ENCODE results near the gene DDC. TPM values are rescaled to one million over a fixed set of nuclear protein-coding genes. Genes with fewer than 3 reads are reported as not detected.

Gene DDC
- not detected for total RNA-seq

GRCh38 chr7:50564640-50565558, at the start of gene DDC:
Gene DDC, minus strand, starts transcription at chr7:50565405. Its CDS starts 21,320 bp downstream, at chr7:50544085.
- DNase-seq, result no peak

- no peak for DNase-seq
These were observed 48.3 kb upstream of the DDC start for GRCh38 chr7:50613473-50613872.

GRCh38 chr7:50612704-50613103, 47.5 kb upstream of the DDC start:
- no peak for DNase-seq

- no peak for DNase-seq
These were observed 45.5 kb upstream of the DDC start for GRCh38 chr7:50610521-50611277.

- no peak for DNase-seq
These were observed 43.1 kb upstream of the DDC start for GRCh38 chr7:50608196-50608906.

GRCh38 chr7:50607524-50608125, 42.4 kb upstream of the DDC start:
- no peak for DNase-seq

GRCh38 chr7:50605059-50605458, 39.9 kb upstream of the DDC start:
- no peak for DNase-seq

- DNase-seq, result no peak
These were observed 38.1 kb upstream of the DDC start for GRCh38 chr7:50603287-50603686.

GRCh38 chr7:50599385-50599784, 34.2 kb upstream of the DDC start:
- DNase-seq, result no peak

GRCh38 chr7:50598460-50599343, 33.5 kb upstream of the DDC start:
- no peak for DNase-seq

GRCh38 chr7:50596484-50596883, 31.3 kb upstream of the DDC start:
- no peak for DNase-seq

- no peak for DNase-seq
These were observed 30.4 kb upstream of the DDC start for GRCh38 chr7:50595491-50596102.

GRCh38 chr7:50594734-50595485, 29.7 kb upstream of the DDC start:
- no peak for DNase-seq

- DNase-seq, result no peak
These were observed 28.9 kb upstream of the DDC start for GRCh38 chr7:50594136-50594535.

- DNase-seq, result no peak
These were observed 27.7 kb upstream of the DDC start for GRCh38 chr7:50592940-50593339.

GRCh38 chr7:50591480-50592438, 26.6 kb upstream of the DDC start:
- no peak for DNase-seq

- DNase-seq, result no peak
These were observed 25.9 kb upstream of the DDC start for GRCh38 chr7:50591098-50591479.

- DNase-seq, result no peak
These were observed 25.3 kb upstream of the DDC start for GRCh38 chr7:50590535-50590934.

- DNase-seq, result no peak
These were observed 24.2 kb upstream of the DDC start for GRCh38 chr7:50589364-50589763.
